B cell (primary cell): ENCODE results near the gene CTIF.

Experiments
- CTCF ChIP-seq: fragments of 200-600 bp; IDR thresholded peaks from one replicate; pipeline ENCODE4 v1.8.0; 2022; ENCODE audit warnings: antibody characterized with exemption, mild to moderate bottlenecking
- EZH2 ChIP-seq: IDR thresholded peaks from 2 replicates; pipeline ENCODE4 v1.6.1; 2012; ENCODE audit warnings: borderline replicate concordance, low read depth, mild to moderate bottlenecking, moderate library complexity, low read length; ENCODE audit not compliant: insufficient read depth, poor library complexity, severe bottlenecking

- TF ChIP-seq CTCF (no peak), EZH2 (no peak)
Measured at GRCh38 chr18:48898521-48898920, 359.7 kb downstream of the CTIF start.
